Activated CD4-positive, alpha-beta T cell treated with anti-CD3 and anti-CD28 coated beads, Interleukin-2, amount 50 U/mL, for 1 hour (primary cell): ENCODE measurements around the gene PLCG1.

ENCODE experiments used
- DNase-seq: peaks from one replicate; pipeline ENCODE4 v3.0.0-alpha.2; 2020

The PLCG1 gene

DNA sequence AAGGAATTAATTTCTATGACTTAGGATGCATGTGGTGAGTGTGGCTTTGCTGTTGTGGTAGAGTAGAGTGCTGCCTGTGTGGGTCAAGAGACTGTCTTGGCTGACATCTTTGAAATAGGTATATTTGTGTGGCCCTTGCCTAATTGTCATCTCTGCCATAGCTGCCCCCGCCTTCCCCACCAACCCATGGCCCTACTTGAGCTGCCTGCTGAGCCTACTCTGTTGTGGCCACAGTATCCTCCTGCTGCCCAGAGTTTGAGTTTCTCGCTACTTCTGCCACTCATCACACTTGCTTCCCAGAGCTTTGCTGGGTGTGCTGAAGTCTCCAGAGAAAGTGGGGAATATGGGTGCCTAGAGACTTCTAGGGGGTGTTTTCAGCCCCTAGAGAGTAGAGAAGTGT is 8.0 kb downstream of the PLCG1 start:
- no peak for DNase-seq

DNA sequence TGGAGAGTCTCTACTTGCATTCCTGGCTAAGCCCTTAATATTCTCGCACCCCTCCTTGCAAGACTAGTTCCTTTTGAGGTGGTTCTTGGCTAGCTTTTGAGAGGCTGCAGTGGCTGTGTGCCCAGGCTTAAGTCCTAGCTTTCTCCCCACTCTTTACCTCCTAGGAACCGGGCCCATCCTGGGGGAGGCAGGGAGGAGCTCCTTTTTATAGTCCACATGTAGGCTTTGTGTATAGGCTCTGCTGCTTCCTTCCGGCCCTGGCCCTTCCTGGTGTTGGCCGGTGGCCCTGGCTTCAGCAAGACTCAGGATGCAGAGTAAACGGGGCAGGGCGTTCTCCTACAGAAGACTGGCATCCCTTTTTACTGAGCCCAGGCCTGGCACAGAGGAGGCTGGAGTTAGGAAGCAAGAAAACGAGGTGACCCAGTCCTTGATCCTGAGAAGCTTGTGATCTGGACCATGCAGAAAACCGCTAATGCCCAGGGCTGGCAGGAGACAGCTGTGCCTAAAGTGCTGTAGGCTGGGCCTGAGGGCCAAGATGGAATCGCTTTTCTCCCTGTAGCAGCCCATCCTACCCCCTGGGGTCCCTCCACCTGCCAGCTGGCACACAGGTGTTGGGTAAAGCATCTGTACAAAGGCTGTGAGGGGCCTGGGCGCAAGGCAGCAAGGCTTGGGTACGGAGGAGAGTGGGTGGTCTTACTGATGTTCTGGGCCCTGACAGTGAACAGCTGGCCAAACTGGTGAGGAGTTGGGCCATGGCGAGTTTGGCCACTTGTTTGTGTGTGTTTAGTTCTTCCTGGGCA is 8.7 kb downstream of the PLCG1 start:
- DNase-seq, result no peak

DNA sequence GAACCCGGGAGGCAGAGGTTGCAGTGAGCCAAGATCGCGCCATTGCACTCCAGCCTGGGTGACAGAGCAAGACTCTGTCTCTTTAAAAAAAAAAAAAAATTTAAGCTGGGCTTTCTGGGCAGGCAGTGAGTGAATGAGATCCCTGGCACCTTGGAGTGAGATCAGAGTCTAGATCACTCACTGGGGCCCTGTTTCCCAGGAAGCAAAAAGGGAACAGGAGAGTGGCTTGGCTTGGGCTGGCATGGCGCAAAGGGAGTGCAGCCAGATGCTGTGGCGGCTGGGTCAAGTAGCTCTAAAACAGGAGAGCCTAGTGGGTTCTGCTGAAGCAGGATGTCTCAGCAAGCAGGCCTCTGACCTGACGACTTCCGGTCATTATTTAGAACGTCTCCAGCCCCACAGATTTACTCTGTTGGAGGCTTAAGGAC is 10.4 kb downstream of the PLCG1 start:
- DNase-seq, result no peak

DNA sequence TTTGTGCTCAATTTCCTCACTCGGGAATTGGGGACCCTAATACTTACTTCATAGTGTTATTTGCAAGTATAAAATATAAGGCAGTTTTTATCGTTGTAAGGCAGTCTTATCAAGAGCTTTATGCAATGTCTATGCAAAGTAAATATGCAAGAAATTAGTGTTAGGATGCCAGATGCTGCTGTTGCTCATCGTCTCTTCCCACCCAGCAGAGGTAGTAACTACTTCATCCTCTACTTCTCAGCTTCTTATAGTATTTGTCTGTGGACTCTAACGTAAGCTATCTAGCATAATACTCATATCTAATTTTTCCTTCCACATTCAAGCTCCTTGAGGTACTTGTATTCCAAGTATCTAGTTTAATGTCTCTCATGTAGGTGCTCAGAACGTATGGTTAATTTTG is 11.6 kb downstream of the PLCG1 start:
- DNase-seq, result no peak

DNA sequence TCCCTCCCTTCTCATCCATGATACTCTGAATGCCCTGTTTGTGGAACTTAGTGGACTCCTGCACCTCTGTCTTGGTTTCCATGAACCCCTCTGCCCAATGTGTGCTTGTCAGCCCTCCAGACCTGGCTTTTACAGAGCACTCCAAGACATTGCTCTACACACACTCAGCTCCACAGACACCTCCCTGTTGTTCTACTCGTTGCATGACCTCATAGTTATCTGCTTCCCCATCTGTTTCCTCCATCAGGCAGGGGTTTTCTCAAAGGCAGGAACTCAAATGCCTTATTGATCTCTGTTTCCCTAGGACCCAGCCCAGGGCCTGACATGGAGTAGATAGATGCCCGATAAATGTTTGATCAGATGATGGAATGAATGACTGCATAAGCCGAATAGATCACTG is 13.3 kb downstream of the PLCG1 start:
- DNase-seq, result no peak

DNA sequence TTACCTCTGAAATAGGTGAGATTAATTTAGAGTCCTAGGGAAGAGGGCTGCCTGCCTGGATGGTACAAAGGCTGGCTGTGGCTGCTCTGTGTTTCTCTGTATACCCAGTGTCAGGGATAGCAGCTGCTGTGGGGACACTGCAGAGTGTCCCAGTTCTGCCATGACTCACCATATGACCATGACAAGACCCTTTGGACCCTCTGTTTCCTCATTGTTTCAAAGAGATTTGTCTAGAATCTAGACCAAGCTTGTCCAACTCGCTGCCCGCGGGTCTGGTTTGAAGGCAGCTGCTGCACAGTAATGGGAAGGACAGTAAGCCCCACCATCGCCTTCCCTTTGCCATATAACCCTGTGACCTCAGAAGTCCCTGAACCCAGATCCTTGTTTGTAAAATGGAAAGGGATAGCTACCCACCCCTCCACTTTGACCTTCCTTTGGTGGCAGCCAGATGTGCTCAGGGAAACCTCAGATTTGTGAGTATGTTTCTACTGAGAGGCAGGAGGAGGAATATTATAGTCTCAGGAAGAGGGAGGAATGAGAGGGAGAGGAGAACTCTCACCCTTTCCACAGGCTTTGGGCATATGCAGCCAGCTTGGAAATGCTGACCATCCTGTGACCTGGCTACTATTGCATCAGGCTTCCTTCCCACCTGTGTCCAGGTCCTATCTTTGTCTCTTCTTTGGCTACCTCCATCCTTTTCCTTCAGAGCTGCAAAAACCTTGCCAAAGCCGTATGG is 14.0 kb downstream of the PLCG1 start:
- DNase-seq, result no peak

DNA sequence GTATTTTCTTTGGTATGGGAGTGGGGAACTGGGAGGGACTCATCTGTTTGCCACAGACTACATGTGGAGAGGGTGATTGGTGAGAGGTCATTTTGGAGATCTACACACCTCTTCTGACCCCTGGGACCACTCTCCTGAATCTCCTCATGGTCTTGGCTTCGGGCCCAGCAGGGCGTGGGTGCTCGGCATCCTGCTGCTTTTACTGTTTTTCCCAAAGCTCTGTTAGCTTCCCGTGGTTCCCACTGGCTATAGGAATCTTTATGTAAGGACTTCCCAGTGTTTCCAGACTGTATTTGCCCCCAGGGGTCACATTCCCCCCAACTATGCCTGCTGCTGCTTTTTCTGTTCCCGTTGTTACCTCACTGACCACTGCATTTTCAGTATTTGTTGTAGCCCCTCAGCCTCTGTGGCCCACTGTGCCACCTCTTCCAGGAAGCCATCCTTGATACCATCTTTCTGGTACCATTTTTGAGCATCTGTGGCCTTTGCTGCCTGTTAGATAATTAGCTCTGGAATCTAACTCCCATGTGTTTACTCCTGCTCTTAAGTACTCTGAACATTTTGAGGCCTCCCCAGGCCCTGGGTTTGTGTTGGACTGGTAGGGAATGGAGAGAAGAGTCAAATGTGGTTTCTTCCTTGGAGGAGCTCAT is 14.9 kb downstream of the PLCG1 start:
- no peak for DNase-seq

DNA sequence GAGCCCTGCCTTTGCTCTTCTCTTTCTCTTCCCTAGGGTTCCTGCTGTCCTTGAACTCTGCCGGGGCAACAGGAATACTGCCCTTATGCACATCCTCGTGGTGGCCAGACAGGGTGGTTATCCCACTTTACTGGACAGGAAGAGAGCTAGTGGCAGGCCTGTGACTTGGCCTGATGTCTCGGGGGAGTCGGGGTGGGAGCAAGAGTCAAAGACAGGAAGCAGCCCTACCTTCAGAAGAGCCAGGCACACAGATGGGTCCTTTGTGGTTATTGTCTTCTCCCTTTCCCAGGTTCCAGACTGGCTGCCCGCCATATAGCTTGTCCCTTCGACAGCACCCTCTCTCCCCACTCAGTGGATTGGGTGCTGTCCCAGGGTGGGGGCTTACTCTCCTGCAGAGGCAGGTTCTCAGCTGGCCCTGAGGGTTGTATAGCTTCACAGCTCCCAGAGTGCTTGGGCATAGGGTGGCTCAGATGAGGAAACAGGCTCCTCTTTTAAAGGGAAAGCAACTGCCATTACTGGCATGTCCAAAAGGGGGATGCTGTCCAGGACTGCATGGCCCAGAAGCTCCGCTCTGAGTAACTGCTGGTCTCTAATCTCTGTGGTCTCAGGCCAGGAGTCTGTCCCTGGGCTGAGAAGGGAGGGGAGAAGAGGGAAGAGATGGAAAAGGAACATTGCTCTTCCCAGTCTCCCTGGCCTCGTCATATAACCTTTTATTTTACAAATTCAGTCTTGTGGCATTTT is 17.3 kb downstream of the PLCG1 start:
- DNase-seq, result no peak

DNA sequence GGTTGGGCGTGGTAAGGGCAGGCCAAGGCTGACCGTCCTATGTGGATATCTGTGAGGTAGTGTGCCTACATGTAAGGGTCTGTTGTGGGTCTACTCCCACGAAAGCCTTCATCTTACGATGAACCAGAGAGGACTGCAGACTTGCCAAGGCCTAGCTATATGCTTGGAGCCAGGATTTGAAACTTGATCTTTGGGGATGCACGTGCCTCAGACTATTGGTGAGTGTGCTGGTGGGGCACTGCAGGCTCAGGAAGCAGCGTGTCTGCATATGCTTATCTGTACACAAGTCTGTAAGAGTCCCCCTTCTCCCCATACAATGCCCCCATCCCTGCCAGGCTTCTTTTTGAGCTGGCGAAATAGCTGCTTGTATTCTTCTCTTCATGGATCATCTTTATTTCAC is 17.9 kb downstream of the PLCG1 start:
- DNase-seq, result no peak

DNA sequence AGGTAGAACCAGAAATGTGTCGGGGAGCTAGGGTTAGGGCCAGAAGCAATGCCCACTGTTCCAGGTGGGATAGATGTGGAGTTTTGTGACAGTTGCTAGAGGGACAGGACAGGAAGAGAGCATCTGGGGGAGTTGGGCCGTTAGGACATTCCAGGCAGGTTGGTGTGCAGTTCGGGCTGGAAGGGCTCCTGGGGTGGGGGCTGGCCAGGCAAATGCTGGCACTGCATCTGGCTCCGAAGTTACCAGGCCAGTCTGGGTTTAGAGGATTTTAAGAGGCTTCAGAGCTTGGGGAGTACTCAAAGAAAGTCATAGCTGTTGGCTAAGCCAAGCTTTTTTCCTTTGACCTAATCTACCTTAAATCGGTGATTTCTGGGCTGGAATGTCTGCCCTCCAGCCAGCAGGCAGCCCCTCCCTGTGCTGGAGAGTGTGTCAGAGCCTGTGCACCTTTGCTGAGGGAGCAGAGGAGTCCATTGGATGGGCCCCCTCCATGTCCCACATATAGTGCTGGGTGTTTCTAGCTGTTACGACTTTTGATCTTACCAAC is 20.8 kb downstream of the PLCG1 start:
- no peak for DNase-seq

DNA sequence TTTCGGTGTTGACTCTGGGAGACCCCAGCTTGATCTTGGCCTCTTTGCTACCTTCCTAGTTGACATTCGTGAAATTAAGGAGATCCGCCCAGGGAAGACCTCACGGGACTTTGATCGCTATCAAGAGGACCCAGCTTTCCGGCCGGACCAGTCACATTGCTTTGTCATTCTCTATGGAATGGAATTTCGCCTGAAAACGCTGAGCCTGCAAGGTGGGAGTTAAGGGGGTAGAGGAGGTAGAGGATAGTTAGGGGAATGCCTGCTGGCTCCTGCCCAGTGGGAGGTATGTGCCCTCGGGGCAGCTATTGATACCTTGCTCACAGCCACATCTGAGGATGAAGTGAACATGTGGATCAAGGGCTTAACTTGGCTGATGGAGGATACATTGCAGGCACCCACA is 22.2 kb downstream of the PLCG1 start:
- DNase-seq, result no peak

DNA sequence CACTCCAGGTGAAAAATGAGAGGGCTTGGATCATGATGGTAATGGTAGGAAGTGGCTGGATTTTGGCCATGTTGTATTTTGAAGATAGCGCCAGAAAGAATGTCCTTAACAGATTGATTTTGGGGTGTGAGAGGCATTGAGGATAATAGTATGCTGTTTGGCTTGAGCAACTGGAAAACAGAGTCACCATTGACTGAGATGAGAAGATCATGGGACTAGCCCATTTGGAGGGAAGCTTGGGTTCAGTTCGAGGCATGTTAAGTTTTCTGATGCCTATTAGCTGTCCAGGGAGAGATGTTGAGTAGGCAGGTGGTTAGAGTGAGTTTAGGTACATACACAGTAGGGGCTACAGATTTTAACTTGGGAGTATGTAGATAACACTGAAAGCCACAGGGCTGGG is 23.3 kb downstream of the PLCG1 start:
- no peak for DNase-seq

DNA sequence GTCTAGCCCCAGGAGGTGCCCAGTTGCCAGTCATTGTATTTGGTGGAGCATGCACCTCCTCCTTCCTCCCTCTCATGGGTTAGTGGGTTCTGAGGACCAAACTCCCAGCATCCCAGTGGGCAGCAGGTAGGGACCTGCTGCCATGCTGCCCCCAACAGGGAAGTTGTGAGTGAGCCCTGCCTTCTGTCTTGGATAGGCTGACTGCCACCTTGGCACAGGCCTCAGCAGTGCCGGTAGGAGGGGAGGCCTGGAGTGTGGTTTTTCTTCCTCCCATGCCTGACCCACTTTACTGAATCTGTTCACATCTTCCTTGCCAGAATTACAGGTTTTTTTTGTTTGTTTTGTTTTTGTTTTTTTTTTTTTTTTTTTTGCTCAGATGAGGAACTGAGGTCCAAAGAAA is 24.5 kb downstream of the PLCG1 start:
- no peak for DNase-seq

DNA sequence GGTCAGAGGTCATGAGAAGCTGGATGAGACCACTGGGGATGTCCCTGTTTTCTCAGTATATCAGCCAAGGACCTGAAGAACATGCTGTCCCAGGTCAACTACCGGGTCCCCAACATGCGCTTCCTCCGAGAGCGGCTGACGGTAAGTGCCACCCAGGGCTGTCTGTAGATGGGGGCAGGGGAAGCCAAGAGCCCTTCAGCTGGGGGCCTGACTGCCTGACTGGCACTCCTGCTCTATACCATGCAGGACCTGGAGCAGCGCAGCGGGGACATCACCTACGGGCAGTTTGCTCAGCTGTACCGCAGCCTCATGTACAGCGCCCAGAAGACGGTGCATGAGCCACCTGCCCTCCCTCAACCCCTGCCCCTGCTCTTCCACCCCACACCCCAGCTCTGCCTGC is 25.1 kb downstream of the PLCG1 start:
- no peak for DNase-seq

DNA sequence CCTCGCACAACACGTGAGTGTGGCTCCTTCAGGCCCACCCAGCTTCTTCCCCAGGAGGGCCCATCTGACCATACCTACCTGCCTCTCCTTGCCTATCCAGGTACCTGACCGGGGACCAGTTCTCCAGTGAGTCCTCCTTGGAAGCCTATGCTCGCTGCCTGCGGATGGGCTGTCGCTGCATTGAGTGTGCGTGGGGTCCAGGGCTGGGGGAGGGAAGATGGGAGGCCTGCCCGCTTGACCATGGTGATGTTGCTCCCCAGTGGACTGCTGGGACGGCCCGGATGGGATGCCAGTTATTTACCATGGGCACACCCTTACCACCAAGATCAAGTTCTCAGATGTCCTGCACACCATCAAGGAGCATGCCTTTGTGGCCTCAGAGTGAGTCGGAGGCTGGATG is 26.5 kb downstream of the PLCG1 start:
- no peak for DNase-seq

DNA sequence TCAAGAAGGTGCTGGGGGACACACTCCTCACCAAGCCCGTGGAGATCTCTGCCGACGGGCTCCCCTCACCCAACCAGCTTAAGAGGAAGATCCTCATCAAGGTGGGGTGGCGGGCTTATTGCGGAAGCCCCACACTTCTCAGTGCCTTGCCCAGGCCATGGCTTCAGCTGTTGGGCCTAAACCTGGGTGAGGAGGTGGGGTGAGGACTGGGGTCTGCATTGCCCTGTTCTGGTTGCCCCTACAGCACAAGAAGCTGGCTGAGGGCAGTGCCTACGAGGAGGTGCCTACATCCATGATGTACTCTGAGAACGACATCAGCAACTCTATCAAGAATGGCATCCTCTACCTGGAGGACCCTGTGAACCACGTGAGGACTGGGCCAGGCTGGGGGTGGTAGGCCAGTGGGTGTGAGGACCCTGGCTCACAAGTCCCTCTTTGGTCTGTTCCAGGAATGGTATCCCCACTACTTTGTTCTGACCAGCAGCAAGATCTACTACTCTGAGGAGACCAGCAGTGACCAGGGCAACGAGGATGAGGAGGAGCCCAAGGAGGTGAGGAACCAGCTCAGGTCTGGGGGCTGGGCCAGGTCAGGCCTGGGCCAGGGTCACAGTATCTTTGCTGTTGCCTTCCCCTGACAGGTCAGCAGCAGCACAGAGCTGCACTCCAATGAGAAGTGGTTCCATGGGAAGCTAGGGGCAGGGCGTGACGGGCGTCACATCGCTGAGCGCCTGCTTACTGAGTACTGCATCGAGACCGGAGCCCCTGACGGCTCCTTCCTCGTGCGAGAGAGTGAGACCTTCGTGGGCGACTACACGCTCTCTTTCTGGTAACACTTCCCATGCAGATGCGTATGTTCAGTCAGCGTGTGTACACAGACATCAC is 27.9 kb downstream of the PLCG1 start:
- no peak for DNase-seq

DNA sequence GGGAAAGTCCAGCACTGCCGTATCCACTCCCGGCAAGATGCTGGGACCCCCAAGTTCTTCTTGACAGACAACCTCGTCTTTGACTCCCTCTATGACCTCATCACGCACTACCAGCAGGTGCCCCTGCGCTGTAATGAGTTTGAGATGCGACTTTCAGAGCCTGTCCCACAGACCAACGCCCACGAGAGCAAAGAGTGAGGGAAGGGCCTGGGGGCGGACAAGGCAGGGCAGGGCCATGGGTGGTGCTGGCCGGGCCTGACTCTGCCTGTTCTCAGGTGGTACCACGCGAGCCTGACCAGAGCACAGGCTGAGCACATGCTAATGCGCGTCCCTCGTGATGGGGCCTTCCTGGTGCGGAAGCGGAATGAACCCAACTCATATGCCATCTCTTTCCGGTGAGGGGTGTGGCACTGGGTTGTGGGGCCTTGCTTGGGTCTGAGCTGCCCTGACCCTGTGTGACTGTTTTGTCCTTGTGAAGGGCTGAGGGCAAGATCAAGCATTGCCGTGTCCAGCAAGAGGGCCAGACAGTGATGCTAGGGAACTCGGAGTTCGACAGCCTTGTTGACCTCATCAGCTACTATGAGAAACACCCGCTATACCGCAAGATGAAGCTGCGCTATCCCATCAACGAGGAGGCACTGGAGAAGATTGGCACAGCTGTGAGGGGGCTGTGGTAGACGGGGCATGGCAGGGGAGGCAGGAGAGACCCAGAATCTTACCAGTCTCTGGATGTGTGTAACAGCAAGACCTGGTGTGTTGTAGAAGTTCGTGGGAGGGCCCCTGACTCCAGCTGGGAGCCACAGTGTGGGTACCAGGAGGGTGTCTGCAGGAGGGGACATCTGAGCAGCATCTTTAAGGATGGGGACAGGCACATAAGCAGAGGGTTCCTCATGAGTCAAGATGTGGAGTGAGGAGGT is 29.1 kb downstream of the PLCG1 start:
- DNase-seq, result no peak

DNA sequence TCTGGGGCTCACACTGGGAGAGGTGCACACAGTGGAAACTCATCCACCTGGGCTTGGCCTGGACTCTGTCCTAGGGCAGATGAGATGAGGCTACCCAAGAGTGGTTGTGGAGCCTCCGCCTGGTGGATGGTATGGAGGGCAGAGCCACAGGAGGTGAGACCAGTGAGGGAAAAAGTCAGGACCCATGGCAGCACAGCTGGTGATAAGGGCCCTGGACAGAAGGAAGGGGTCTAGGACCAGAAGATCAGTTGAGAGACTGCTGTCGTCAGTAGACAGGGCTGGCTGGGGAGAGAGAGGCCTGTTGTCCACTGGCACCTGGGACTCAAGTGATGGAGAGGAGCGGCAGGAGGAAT is 29.8 kb downstream of the PLCG1 start:
- no peak for DNase-seq

DNA sequence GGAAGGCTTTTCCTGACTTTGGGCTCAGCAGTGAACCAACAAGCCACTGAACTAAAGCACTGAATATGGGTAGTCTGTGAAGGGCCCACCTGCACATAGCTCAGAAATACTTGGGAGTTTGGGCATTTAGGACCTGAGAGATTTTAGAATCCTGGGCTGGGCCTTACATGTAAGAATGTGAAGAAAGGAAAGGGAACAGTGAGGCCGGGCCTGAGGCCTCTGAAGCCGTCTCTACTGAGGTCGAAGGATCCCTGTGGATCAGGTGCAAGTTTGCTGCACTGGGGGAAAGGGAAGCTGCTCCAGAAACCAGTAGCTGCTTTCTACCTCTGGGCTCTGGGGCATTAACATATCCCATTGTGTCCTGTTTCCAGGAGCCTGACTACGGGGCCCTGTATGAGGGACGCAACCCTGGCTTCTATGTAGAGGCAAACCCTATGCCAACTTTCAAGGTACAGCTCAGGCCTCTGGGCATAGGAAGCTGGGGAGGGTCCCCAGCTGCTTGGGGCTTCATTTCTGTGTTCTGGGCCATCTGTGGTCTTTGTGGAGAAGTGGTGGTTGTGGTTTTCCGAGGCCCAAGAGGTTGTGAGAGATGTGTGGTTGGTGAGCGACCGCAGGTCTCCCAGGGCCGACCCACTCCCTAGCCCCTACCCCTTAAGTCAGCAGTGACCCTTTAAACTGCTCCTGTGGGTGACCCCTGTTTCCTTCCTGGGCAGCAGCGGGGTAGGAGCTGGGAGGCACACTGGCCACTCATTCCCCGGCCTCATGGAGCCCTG is 30.3 kb downstream of the PLCG1 start:
- DNase-seq, result no peak
